ENCODE measurements around the gene RNF150. TPM values are rescaled to one million over a fixed set of nuclear protein-coding genes. Genes with fewer than 3 reads are reported as not detected.

Gene RNF150
- total and polyA plus RNA-seq, 2 of the 8 experiments (the other 6 are each of a cell fraction or from before 2014, with no cell fraction given): 3.4 to 4.8 TPM

DNA sequence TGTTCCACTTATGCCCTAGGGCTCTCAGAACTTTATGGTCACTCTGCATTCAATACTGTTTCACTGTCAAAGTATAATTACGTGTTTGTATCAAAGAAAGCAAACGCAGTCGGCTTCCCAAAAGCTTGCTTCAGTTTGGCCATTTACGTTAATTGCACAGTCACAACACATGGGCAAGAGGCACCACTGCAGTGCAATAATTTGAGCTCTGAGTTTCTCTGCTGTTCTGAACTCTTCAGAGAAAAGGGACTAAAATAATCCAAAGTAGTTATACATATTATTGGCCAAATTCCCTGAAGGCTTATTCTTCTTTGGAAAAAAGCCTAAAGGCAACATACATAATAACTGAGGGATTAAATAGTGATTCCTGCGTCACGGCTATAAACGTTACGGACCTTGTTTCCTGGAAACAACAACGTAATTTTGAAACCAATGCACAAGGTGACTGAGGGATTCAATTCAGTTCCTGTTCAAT, 51.3 kb downstream of the RNF150 start (continued):
- TF ChIP-seq, protein P1, sequence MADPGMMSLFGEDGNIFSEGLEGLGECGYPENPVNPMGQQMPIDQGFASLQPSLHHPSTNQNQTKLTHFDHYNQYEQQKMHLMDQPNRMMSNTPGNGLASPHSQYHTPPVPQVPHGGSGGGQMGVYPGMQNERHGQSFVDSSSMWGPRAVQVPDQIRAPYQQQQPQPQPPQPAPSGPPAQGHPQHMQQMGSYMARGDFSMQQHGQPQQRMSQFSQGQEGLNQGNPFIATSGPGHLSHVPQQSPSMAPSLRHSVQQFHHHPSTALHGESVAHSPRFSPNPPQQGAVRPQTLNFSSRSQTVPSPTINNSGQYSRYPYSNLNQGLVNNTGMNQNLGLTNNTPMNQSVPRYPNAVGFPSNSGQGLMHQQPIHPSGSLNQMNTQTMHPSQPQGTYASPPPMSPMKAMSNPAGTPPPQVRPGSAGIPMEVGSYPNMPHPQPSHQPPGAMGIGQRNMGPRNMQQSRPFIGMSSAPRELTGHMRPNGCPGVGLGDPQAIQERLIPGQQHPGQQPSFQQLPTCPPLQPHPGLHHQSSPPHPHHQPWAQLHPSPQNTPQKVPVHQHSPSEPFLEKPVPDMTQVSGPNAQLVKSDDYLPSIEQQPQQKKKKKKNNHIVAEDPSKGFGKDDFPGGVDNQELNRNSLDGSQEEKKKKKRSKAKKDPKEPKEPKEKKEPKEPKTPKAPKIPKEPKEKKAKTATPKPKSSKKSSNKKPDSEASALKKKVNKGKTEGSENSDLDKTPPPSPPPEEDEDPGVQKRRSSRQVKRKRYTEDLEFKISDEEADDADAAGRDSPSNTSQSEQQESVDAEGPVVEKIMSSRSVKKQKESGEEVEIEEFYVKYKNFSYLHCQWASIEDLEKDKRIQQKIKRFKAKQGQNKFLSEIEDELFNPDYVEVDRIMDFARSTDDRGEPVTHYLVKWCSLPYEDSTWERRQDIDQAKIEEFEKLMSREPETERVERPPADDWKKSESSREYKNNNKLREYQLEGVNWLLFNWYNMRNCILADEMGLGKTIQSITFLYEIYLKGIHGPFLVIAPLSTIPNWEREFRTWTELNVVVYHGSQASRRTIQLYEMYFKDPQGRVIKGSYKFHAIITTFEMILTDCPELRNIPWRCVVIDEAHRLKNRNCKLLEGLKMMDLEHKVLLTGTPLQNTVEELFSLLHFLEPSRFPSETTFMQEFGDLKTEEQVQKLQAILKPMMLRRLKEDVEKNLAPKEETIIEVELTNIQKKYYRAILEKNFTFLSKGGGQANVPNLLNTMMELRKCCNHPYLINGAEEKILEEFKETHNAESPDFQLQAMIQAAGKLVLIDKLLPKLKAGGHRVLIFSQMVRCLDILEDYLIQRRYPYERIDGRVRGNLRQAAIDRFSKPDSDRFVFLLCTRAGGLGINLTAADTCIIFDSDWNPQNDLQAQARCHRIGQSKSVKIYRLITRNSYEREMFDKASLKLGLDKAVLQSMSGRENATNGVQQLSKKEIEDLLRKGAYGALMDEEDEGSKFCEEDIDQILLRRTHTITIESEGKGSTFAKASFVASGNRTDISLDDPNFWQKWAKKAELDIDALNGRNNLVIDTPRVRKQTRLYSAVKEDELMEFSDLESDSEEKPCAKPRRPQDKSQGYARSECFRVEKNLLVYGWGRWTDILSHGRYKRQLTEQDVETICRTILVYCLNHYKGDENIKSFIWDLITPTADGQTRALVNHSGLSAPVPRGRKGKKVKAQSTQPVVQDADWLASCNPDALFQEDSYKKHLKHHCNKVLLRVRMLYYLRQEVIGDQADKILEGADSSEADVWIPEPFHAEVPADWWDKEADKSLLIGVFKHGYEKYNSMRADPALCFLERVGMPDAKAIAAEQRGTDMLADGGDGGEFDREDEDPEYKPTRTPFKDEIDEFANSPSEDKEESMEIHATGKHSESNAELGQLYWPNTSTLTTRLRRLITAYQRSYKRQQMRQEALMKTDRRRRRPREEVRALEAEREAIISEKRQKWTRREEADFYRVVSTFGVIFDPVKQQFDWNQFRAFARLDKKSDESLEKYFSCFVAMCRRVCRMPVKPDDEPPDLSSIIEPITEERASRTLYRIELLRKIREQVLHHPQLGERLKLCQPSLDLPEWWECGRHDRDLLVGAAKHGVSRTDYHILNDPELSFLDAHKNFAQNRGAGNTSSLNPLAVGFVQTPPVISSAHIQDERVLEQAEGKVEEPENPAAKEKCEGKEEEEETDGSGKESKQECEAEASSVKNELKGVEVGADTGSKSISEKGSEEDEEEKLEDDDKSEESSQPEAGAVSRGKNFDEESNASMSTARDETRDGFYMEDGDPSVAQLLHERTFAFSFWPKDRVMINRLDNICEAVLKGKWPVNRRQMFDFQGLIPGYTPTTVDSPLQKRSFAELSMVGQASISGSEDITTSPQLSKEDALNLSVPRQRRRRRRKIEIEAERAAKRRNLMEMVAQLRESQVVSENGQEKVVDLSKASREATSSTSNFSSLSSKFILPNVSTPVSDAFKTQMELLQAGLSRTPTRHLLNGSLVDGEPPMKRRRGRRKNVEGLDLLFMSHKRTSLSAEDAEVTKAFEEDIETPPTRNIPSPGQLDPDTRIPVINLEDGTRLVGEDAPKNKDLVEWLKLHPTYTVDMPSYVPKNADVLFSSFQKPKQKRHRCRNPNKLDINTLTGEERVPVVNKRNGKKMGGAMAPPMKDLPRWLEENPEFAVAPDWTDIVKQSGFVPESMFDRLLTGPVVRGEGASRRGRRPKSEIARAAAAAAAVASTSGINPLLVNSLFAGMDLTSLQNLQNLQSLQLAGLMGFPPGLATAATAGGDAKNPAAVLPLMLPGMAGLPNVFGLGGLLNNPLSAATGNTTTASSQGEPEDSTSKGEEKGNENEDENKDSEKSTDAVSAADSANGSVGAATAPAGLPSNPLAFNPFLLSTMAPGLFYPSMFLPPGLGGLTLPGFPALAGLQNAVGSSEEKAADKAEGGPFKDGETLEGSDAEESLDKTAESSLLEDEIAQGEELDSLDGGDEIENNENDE (IDR thresholded peaks at IDR 0.05; ENCODE audit: insufficient replicate concordance, low read length): no peak
- TF ChIP-seq MAFK (IDR thresholded peaks at IDR 0.05; ENCODE audit: low read depth, low read length) (no peak), PHF8 (conservative IDR thresholded peaks at IDR 0.05; ENCODE audit: low read depth, low read length) (no peak), NANOG (IDR thresholded peaks at IDR 0.05; ENCODE audit: insufficient read depth, low read depth, low read length, poor library complexity, severe bottlenecking) (no peak), NRF1 (IDR thresholded peaks at IDR 0.05; ENCODE audit: low read depth, low read length) (no peak), RBBP5 (IDR thresholded peaks at IDR 0.05; ENCODE audit: borderline replicate concordance, low read depth, low read length) (no peak), SP1 (IDR thresholded peaks at IDR 0.05; ENCODE audit: low read depth, low read length) (no peak)
- TF ChIP-seq, protein P2, sequence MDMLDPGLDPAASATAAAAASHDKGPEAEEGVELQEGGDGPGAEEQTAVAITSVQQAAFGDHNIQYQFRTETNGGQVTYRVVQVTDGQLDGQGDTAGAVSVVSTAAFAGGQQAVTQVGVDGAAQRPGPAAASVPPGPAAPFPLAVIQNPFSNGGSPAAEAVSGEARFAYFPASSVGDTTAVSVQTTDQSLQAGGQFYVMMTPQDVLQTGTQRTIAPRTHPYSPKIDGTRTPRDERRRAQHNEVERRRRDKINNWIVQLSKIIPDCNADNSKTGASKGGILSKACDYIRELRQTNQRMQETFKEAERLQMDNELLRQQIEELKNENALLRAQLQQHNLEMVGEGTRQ (IDR thresholded peaks at IDR 0.05; ENCODE audit: low read length): no peak
- TF ChIP-seq, protein P3, sequence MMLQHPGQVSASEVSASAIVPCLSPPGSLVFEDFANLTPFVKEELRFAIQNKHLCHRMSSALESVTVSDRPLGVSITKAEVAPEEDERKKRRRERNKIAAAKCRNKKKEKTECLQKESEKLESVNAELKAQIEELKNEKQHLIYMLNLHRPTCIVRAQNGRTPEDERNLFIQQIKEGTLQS (IDR thresholded peaks at IDR 0.05; ENCODE audit: insufficient read depth, low read depth, low read length): no peak

Data from H1 (cell line).